ENCODE data around the gene CNTNAP2.

Gene CNTNAP2

GRCh38 chr7:146126767-146127509 lies 10.3 kb downstream of the CNTNAP2 start:
- TF ChIP-seq GATA2 (IDR thresholded peaks at IDR 0.05; ENCODE audit: low read depth, low read length) (peak; percentile 69; the same call in 1 of the 2 replicates), GATA3 (IDR thresholded peaks at IDR 0.05; ENCODE audit: low read depth, low read length) (peak; percentile 86)

GRCh38 chr7:146129296-146129695 lies 12.7 kb downstream of the CNTNAP2 start:
- no peak for TF ChIP-seq GATA2 (IDR thresholded peaks at IDR 0.05; ENCODE audit: low read depth, low read length)
- no peak for TF ChIP-seq GATA3 (IDR thresholded peaks at IDR 0.05; ENCODE audit: low read depth, low read length)

- no peak for TF ChIP-seq GATA3 (IDR thresholded peaks at IDR 0.05; ENCODE audit: low read depth, low read length)
- no peak for TF ChIP-seq GATA2 (IDR thresholded peaks at IDR 0.05; ENCODE audit: low read depth, low read length)
These were observed 13.4 kb downstream of the CNTNAP2 start for GRCh38 chr7:146129997-146130396.

- TF ChIP-seq GATA3 (IDR thresholded peaks at IDR 0.05; ENCODE audit: low read depth, low read length) (no peak), GATA2 (IDR thresholded peaks at IDR 0.05; ENCODE audit: low read depth, low read length) (no peak)
These were observed 15.1 kb downstream of the CNTNAP2 start for GRCh38 chr7:146131701-146132100.

- TF ChIP-seq GATA2 (IDR thresholded peaks at IDR 0.05; ENCODE audit: low read depth, low read length) (no peak), GATA3 (IDR thresholded peaks at IDR 0.05; ENCODE audit: low read depth, low read length) (no peak)
These were observed 19.8 kb downstream of the CNTNAP2 start for GRCh38 chr7:146136357-146136875.

- TF ChIP-seq GATA3 (IDR thresholded peaks at IDR 0.05; ENCODE audit: low read depth, low read length), result no peak
These were observed 22.3 kb downstream of the CNTNAP2 start for GRCh38 chr7:146138926-146139325.

- TF ChIP-seq GATA2 (IDR thresholded peaks at IDR 0.05; ENCODE audit: low read depth, low read length) (no peak), GATA3 (IDR thresholded peaks at IDR 0.05; ENCODE audit: low read depth, low read length) (no peak)
These were observed 30.4 kb downstream of the CNTNAP2 start for GRCh38 chr7:146146831-146147486.

- TF ChIP-seq GATA3 (IDR thresholded peaks at IDR 0.05; ENCODE audit: low read depth, low read length) (no peak), GATA2 (IDR thresholded peaks at IDR 0.05; ENCODE audit: low read depth, low read length) (no peak)
These were observed 33.6 kb downstream of the CNTNAP2 start for GRCh38 chr7:146150153-146150552.

- no peak for TF ChIP-seq GATA2 (IDR thresholded peaks at IDR 0.05; ENCODE audit: low read depth, low read length)
- TF ChIP-seq GATA3 (IDR thresholded peaks at IDR 0.05; ENCODE audit: low read depth, low read length), result no peak
These were observed 55.5 kb downstream of the CNTNAP2 start for GRCh38 chr7:146172112-146172511.

GRCh38 chr7:146175716-146176115 lies 59.1 kb downstream of the CNTNAP2 start:
- no peak for TF ChIP-seq GATA2 (IDR thresholded peaks at IDR 0.05; ENCODE audit: low read depth, low read length)
- no peak for TF ChIP-seq GATA3 (IDR thresholded peaks at IDR 0.05; ENCODE audit: low read depth, low read length)

GRCh38 chr7:146176860-146177259 lies 60.3 kb downstream of the CNTNAP2 start:
- TF ChIP-seq GATA3 (IDR thresholded peaks at IDR 0.05; ENCODE audit: low read depth, low read length) (no peak), GATA2 (IDR thresholded peaks at IDR 0.05; ENCODE audit: low read depth, low read length) (no peak)

- TF ChIP-seq GATA2 (IDR thresholded peaks at IDR 0.05; ENCODE audit: low read depth, low read length) (no peak), GATA3 (IDR thresholded peaks at IDR 0.05; ENCODE audit: low read depth, low read length) (no peak)
These were observed 60.7 kb downstream of the CNTNAP2 start for GRCh38 chr7:146177301-146177700.

- TF ChIP-seq GATA2 (IDR thresholded peaks at IDR 0.05; ENCODE audit: low read depth, low read length) (no peak), GATA3 (IDR thresholded peaks at IDR 0.05; ENCODE audit: low read depth, low read length) (no peak)
These were observed 69.2 kb downstream of the CNTNAP2 start for GRCh38 chr7:146185844-146186243.

- TF ChIP-seq GATA3 (IDR thresholded peaks at IDR 0.05; ENCODE audit: low read depth, low read length), result peak; percentile 96
- peak; percentile 89 for TF ChIP-seq GATA2 (IDR thresholded peaks at IDR 0.05; ENCODE audit: low read depth, low read length)
These were observed 85.3 kb downstream of the CNTNAP2 start for GRCh38 chr7:146201945-146202344.

GRCh38 chr7:146206270-146206669 lies 89.7 kb downstream of the CNTNAP2 start:
- no peak for TF ChIP-seq GATA3 (IDR thresholded peaks at IDR 0.05; ENCODE audit: low read depth, low read length)
- TF ChIP-seq GATA2 (IDR thresholded peaks at IDR 0.05; ENCODE audit: low read depth, low read length), result no peak
